GM21515 (cell line): ENCODE results near the gene TMEM132C.
"Not testable (repeated sequence)": the region's sequence is repeated elsewhere in the genome, so short reads cannot be mapped to it uniquely, and the experiment has no call there.

Experiments used
- ATAC-seq: cut with Tn5 transposase; IDR thresholded peaks from one replicate; pipeline ENCODE4 v1.9.1; 2021; ENCODE audit not compliant: unreplicated experiment

TMEM132C gene

GRCh38 chr12:128463881-128464280 lies 196.9 kb downstream of the TMEM132C start:
- ATAC-seq = no peak

GRCh38 chr12:128467882-128468281 lies 200.9 kb downstream of the TMEM132C start:
- no peak for ATAC-seq

- ATAC-seq = no peak
Measured at GRCh38 chr12:128468926-128469325, 202.0 kb downstream of the TMEM132C start.

GRCh38 chr12:128471491-128471890 lies 204.5 kb downstream of the TMEM132C start:
- no peak for ATAC-seq

GRCh38 chr12:128474916-128475315 lies 207.9 kb downstream of the TMEM132C start:
- no peak for ATAC-seq

GRCh38 chr12:128476266-128476665 lies 209.3 kb downstream of the TMEM132C start:
- no peak for ATAC-seq

GRCh38 chr12:128483526-128484255 lies 216.7 kb downstream of the TMEM132C start:
- no peak for ATAC-seq

GRCh38 chr12:128497376-128497775 lies 230.4 kb downstream of the TMEM132C start:
- ATAC-seq = not testable (repeated sequence)

- no peak for ATAC-seq
Measured at GRCh38 chr12:128507470-128507869, 240.5 kb downstream of the TMEM132C start.

- ATAC-seq = no peak
Measured at GRCh38 chr12:128509170-128509569, 242.2 kb downstream of the TMEM132C start.

GRCh38 chr12:128510511-128510910 lies 243.5 kb downstream of the TMEM132C start:
- ATAC-seq = no peak

- no peak for ATAC-seq
Measured at GRCh38 chr12:128513331-128513730, 246.4 kb downstream of the TMEM132C start.

- no peak for ATAC-seq
Measured at GRCh38 chr12:128513831-128514230, 246.9 kb downstream of the TMEM132C start.

GRCh38 chr12:128518644-128519043 lies 251.7 kb downstream of the TMEM132C start:
- ATAC-seq = no peak

GRCh38 chr12:128519426-128519825 lies 252.5 kb downstream of the TMEM132C start:
- ATAC-seq = no peak

- no peak for ATAC-seq
Measured at GRCh38 chr12:128521981-128522380, 255.0 kb downstream of the TMEM132C start.

GRCh38 chr12:128524439-128524838 lies 257.5 kb downstream of the TMEM132C start:
- no peak for ATAC-seq

- ATAC-seq = no peak
Measured at GRCh38 chr12:128531170-128531569, 264.2 kb downstream of the TMEM132C start.

GRCh38 chr12:128534906-128535305 lies 267.9 kb downstream of the TMEM132C start:
- ATAC-seq = no peak

GRCh38 chr12:128536810-128537209 lies 269.8 kb downstream of the TMEM132C start:
- ATAC-seq = no peak

GRCh38 chr12:128537668-128538067 lies 270.7 kb downstream of the TMEM132C start:
- ATAC-seq = no peak

GRCh38 chr12:128542844-128543243 lies 275.9 kb downstream of the TMEM132C start:
- no peak for ATAC-seq

GRCh38 chr12:128543460-128543859 lies 276.5 kb downstream of the TMEM132C start:
- no peak for ATAC-seq
